D721Med (cell line): Measurements from ENCODE around the gene USP9Y.

Experiments used
- DNase-seq: peaks from one replicate; pipeline ENCODE4 v3.0.0; 2011; ENCODE audit warnings: low spot score; ENCODE audit not compliant: insufficient read length
- FAIRE-seq: peaks from 2 replicates; lab custom pipeline; 2011; peaks lifted over from hg19 to GRCh38; lab: Jason Lieb, UNC
- CTCF ChIP-seq: IDR thresholded peaks from 2 replicates; pipeline ENCODE4 v1.5.1; 2012; ENCODE audit warnings: mild to moderate bottlenecking, control low read depth; ENCODE audit not compliant: insufficient read depth; ENCODE audit errors: missing control alignments

USP9Y gene

DNA sequence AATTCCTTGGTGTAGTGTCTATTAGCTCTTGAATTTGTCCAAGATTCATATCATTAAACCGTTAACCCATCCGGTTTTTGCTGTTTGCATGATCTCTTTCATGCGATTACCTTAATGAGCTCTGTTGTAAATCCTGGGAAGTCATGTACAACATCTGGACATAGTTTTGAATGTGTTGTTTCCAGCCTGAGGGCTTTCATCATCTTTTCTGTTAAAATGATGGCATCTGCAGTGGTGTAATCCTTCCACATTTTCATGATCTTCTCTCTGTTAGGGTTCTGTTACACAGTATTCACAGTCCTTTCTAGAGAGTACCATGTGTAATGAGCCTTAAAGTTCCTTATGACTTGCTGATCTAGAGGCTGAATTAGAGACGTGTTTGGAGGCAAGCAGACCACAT lies 64.9 kb downstream of the USP9Y start:
- no peak for FAIRE-seq
- no peak for TF ChIP-seq CTCF
- DNase-seq: no peak

GRCh38 chrY:12784521-12784920 lies 83.5 kb downstream of the USP9Y start:
- no peak for DNase-seq
- TF ChIP-seq CTCF: no peak
- FAIRE-seq: no peak

DNA sequence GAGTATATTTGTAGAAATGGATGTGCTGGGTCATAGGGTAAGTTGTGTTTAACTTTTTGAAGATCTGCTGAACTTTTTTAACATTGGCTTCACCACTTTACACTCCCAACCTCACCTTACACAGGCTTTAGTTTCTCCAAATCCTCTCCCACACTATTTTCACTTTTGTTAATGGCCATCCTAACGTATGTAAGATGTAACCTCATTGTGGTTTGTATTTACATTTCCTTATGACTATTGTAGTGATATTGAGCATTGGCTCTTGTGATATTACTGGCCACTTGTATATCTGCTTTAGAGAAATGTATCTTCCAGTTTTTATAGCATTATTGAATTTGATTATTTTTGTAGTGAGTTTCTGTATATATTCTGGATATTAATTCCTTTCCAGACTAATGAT lies 93.0 kb downstream of the USP9Y start:
- TF ChIP-seq CTCF: no peak
- FAIRE-seq: no peak

GRCh38 chrY:12808046-12808445 lies 107.0 kb downstream of the USP9Y start:
- no peak for DNase-seq

More for the DNA sequence above, 93.0 kb downstream of the USP9Y start:
- no peak for DNase-seq

GRCh38 chrY:12809034-12809433 lies 108.0 kb downstream of the USP9Y start:
- FAIRE-seq (no peak), DNase-seq (no peak)
- TF ChIP-seq CTCF: peak; percentile 57

More at GRCh38 chrY:12808046-12808445, 107.0 kb downstream of the USP9Y start:
- no peak for TF ChIP-seq CTCF
- no peak for FAIRE-seq

- no peak for FAIRE-seq
- no peak for TF ChIP-seq CTCF
- DNase-seq: no peak
These were observed 122.4 kb downstream of the USP9Y start for GRCh38 chrY:12823408-12823807.

DNA sequence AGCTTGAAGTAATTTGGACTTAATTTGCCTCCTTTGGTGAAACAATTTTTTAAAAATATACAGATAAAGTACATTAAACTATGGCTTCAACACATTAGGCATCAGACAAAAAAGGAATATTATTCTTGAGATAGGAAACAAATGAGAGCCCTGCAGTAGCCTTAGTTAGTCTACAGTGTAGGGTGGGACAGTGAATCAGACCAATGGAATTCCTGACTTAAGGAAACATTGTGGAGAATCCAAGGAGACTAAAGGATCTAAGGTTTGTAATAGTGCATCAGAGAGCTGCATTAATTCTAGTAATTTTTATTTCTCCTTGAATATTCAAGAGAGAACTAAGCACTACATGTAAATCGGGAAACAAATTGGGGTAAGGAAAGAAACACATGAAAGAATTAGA lies 125.8 kb downstream of the USP9Y start:
- FAIRE-seq (no peak), DNase-seq (no peak)
- no peak for TF ChIP-seq CTCF
